Measurements from ENCODE around the gene CARD8.

CARD8 gene

GRCh38 chr19:48203794-48204628, 51.7 kb downstream of the CARD8 start:
- peak; percentile 73 to 99 (median 95) for DNase-seq

GRCh38 chr19:48203222-48203793, 52.4 kb downstream of the CARD8 start:
- no peak for DNase-seq

GRCh38 chr19:48196933-48197665, 58.6 kb downstream of the CARD8 start:
- DNase-seq: no peak

- DNase-seq: no peak
Measured at GRCh38 chr19:48196321-48196763, 59.4 kb downstream of the CARD8 start.

- no peak for DNase-seq
Measured at GRCh38 chr19:48194844-48195830, 60.6 kb downstream of the CARD8 start.

- no peak for DNase-seq
Measured at GRCh38 chr19:48194041-48194843, 61.5 kb downstream of the CARD8 start.

GRCh38 chr19:48192750-48193149, 63.0 kb downstream of the CARD8 start:
- DNase-seq: no peak

- DNase-seq: no peak
Measured at GRCh38 chr19:48190885-48191284, 64.8 kb downstream of the CARD8 start.

GRCh38 chr19:48190288-48190884, 65.3 kb downstream of the CARD8 start:
- peak in 6 of 14 donors; percentile 2 to 84 (median 8) for DNase-seq

GRCh38 chr19:48186541-48186991, 69.1 kb downstream of the CARD8 start:
- DNase-seq: no peak

- no peak for DNase-seq
Measured at GRCh38 chr19:48186015-48186414, 69.7 kb downstream of the CARD8 start.

GRCh38 chr19:48183356-48183755, 72.4 kb downstream of the CARD8 start:
- no peak for DNase-seq

GRCh38 chr19:48182434-48182833, 73.3 kb downstream of the CARD8 start:
- DNase-seq: no peak

- no peak for DNase-seq
Measured at GRCh38 chr19:48181505-48181904, 74.2 kb downstream of the CARD8 start.

- no peak for DNase-seq
Measured at GRCh38 chr19:48176226-48176625, 79.5 kb downstream of the CARD8 start.

- no peak for DNase-seq
Measured at GRCh38 chr19:48175578-48175977, 80.1 kb downstream of the CARD8 start.

- no peak for DNase-seq
Measured at GRCh38 chr19:48174445-48175030, 81.2 kb downstream of the CARD8 start.

GRCh38 chr19:48171710-48172109, 84.0 kb downstream of the CARD8 start:
- no peak for DNase-seq

- DNase-seq: peak in 4 of 14 donors; percentile 28 to 42 (median 32)
Measured at GRCh38 chr19:48170817-48171347, 84.8 kb downstream of the CARD8 start.

Data from C1 segment of cervical spinal cord (tissue), 14 donors.